ENCODE measurements around the gene DEFB124. TPM values are rescaled to one million over a fixed set of nuclear protein-coding genes. Genes with fewer than 3 reads are reported as not detected.
"Not testable (repeated sequence)": the region's sequence is repeated elsewhere in the genome, so short reads cannot be mapped to it uniquely, and the experiment has no call there.

The DEFB124 gene
- total and polyA plus RNA-seq, 5 donors from 2014 or later: not detected

- DNase-seq: peak in 1 of 3 donors; percentile 58
- Histone ChIP-seq H3K4me3 (ENCODE audit: low read depth, low read length) (peak overlapping the region; percentile 88), H3K27ac (ENCODE audit: insufficient read depth, low read length, poor library complexity, severe bottlenecking) (peak overlapping the region; percentile 36), H3K4me1 (ENCODE audit: control insufficient read depth, insufficient read depth, low read length, poor library complexity, severe bottlenecking) (peaks cover 41% of the 10 kb centered on the region), H3K36me3 (ENCODE audit: control insufficient read depth, insufficient read depth, low read length) (peaks cover 7% of the 10 kb centered on the region), H3K9me3 (ENCODE audit: control insufficient read depth in 2 of 2, low read length in 2 of 2) (no peaks in the 10 kb centered on the region), H3K27me3 (ENCODE audit: control insufficient read depth, insufficient read depth, low read length) (no peaks in the 10 kb centered on the region)
- Mint-ChIP-seq H3K4me1 (peaks cover under 1 to 25% (median 14%) of the 10 kb centered on the region in 4 donors), H3K27me3 (no peaks in the 10 kb centered on the region), H3K4me3 (no peak overlapping the region), H3K27ac (no peak overlapping the region), H3K9me3 (no peaks in the 10 kb centered on the region), H3K36me3 (peaks cover 5% of the 10 kb centered on the region)
- no peak for ATAC-seq (ENCODE audit: low read depth in 2 of 2)
Observed at GRCh38 chr20:31515775-31516107, 40.8 kb upstream of the DEFB124 start.

GRCh38 chr20:31515072-31515774 lies 40.3 kb upstream of the DEFB124 start:
- DNase-seq (no peak), ATAC-seq (ENCODE audit: low read depth in 2 of 2) (no peak)
- Histone ChIP-seq H3K4me1 (ENCODE audit: control insufficient read depth, insufficient read depth, low read length, poor library complexity, severe bottlenecking) (peaks cover 41% of the 10 kb centered on the region), H3K27ac (ENCODE audit: insufficient read depth, low read length, poor library complexity, severe bottlenecking) (peak overlapping the region; percentile 72), H3K27me3 (ENCODE audit: control insufficient read depth, insufficient read depth, low read length) (no peaks in the 10 kb centered on the region), H3K9me3 (ENCODE audit: control insufficient read depth in 2 of 2, low read length in 2 of 2) (no peaks in the 10 kb centered on the region), H3K36me3 (ENCODE audit: control insufficient read depth, insufficient read depth, low read length) (peaks cover 3% of the 10 kb centered on the region), H3K4me3 (ENCODE audit: low read depth, low read length) (peak overlapping the region; percentile 88)
- Mint-ChIP-seq H3K36me3 (peaks cover 5% of the 10 kb centered on the region), H3K4me1 (peaks cover 0 to 20% (median 11%) of the 10 kb centered on the region in 4 donors), H3K27ac (no peak overlapping the region), H3K4me3 (no peak overlapping the region), H3K9me3 (no peaks in the 10 kb centered on the region), H3K27me3 (no peaks in the 10 kb centered on the region)

GRCh38 chr20:31514154-31515071 lies 39.5 kb upstream of the DEFB124 start, which contains the start of gene HM13:
Gene HM13 (plus strand): TSS chr20:31514442. CDS start chr20:31514552, 110 bp downstream.
- peak; percentile 84 to 85 for ATAC-seq (ENCODE audit: low read depth in 2 of 2)
- Histone ChIP-seq H3K27me3 (ENCODE audit: control insufficient read depth, insufficient read depth, low read length) (no peaks in the 10 kb centered on the region), H3K4me3 (ENCODE audit: low read depth, low read length) (peak within 1 kb of the TSS; percentile 88), H3K27ac (ENCODE audit: insufficient read depth, low read length, poor library complexity, severe bottlenecking) (peak within 1 kb of the TSS; percentile 72), H3K4me1 (ENCODE audit: control insufficient read depth, insufficient read depth, low read length, poor library complexity, severe bottlenecking) (peaks cover 41% of the 10 kb centered on the region), H3K9me3 (ENCODE audit: control insufficient read depth in 2 of 2, low read length in 2 of 2) (no peaks in the 10 kb centered on the region), H3K36me3 (ENCODE audit: control insufficient read depth, insufficient read depth, low read length) (peaks cover under 1% of the 10 kb centered on the region)
- Mint-ChIP-seq H3K27me3 (no peaks in the 10 kb centered on the region), H3K36me3 (peaks cover 3% of the 10 kb centered on the region), H3K9me3 (no peaks in the 10 kb centered on the region), H3K4me1 (peaks cover 0 to 14% (median 8%) of the 10 kb centered on the region in 4 donors), H3K27ac (peak within 1 kb of the TSS in 2 of 3 donors; percentile 40 to 67), H3K4me3 (no peak within 1 kb of the TSS)
- DNase-seq: peak; percentile 86 to 95 (median 87)

GRCh38 chr20:31508517-31509244 lies 33.8 kb upstream of the DEFB124 start:
- peaks cover 0 to 3% (median 0%) of the 10 kb centered on the region in 7 donors for H3K9me3 Mint-ChIP-seq
- H3K9me3 ChIP-seq (ENCODE audit: control insufficient read depth in 2 of 2, low read length in 2 of 2): no peaks in the 10 kb centered on the region
- no peak overlapping the region for H3K4me3 Mint-ChIP-seq
- H3K27me3 ChIP-seq (ENCODE audit: control insufficient read depth, insufficient read depth, low read length): no peaks in the 10 kb centered on the region
- no peaks in the 10 kb centered on the region for H3K4me1 ChIP-seq (ENCODE audit: control insufficient read depth, insufficient read depth, low read length, poor library complexity, severe bottlenecking)
- no peaks in the 10 kb centered on the region for H3K36me3 ChIP-seq (ENCODE audit: control insufficient read depth, insufficient read depth, low read length)
- H3K27ac ChIP-seq (ENCODE audit: insufficient read depth, low read length, poor library complexity, severe bottlenecking): no peak overlapping the region
- no peak for ATAC-seq (ENCODE audit: low read depth in 2 of 2)
- no peak overlapping the region for H3K4me3 ChIP-seq (ENCODE audit: low read depth, low read length)
- peaks cover 14% of the 10 kb centered on the region for H3K27me3 Mint-ChIP-seq
- H3K4me1 Mint-ChIP-seq: peaks cover 0 to 3% (median under 1%) of the 10 kb centered on the region in 4 donors
- DNase-seq: no peak
- H3K36me3 Mint-ChIP-seq: no peaks in the 10 kb centered on the region
- no peak overlapping the region for H3K27ac Mint-ChIP-seq

GRCh38 chr20:31505903-31506302 lies 31.0 kb upstream of the DEFB124 start:
- Histone ChIP-seq H3K4me1 (ENCODE audit: control insufficient read depth, insufficient read depth, low read length, poor library complexity, severe bottlenecking) (no peaks in the 10 kb centered on the region), H3K4me3 (ENCODE audit: low read depth, low read length) (no peak overlapping the region), H3K27ac (ENCODE audit: insufficient read depth, low read length, poor library complexity, severe bottlenecking) (no peak overlapping the region), H3K9me3 (ENCODE audit: control insufficient read depth in 2 of 2, low read length in 2 of 2) (no peaks in the 10 kb centered on the region), H3K36me3 (ENCODE audit: control insufficient read depth, insufficient read depth, low read length) (no peaks in the 10 kb centered on the region), H3K27me3 (ENCODE audit: control insufficient read depth, insufficient read depth, low read length) (no peaks in the 10 kb centered on the region)
- Mint-ChIP-seq H3K9me3 (peaks cover 0 to 3% (median 0%) of the 10 kb centered on the region in 7 donors), H3K27ac (no peak overlapping the region), H3K27me3 (peaks cover 14% of the 10 kb centered on the region), H3K36me3 (no peaks in the 10 kb centered on the region), H3K4me1 (peaks cover 0 to 10% (median 2%) of the 10 kb centered on the region in 4 donors), H3K4me3 (no peak overlapping the region)
- no peak for DNase-seq
- no peak for ATAC-seq (ENCODE audit: low read depth in 2 of 2)

GRCh38 chr20:31502884-31503673 lies 28.2 kb upstream of the DEFB124 start:
- Mint-ChIP-seq H3K27ac (peak overlapping the region in 1 of 3 donors; percentile 60), H3K27me3 (peaks cover 18% of the 10 kb centered on the region), H3K4me1 (peaks cover 0 to 10% (median 4%) of the 10 kb centered on the region in 4 donors)
- H3K9me3 ChIP-seq (ENCODE audit: control insufficient read depth in 2 of 2, low read length in 2 of 2); H3K4me3 Mint-ChIP-seq; H3K4me1 ChIP-seq (ENCODE audit: control insufficient read depth, insufficient read depth, low read length, poor library complexity, severe bottlenecking); H3K27ac ChIP-seq (ENCODE audit: insufficient read depth, low read length, poor library complexity, severe bottlenecking); H3K36me3 ChIP-seq (ENCODE audit: control insufficient read depth, insufficient read depth, low read length); H3K4me3 ChIP-seq (ENCODE audit: low read depth, low read length); H3K27me3 ChIP-seq (ENCODE audit: control insufficient read depth, insufficient read depth, low read length); H3K9me3 Mint-ChIP-seq; H3K36me3 Mint-ChIP-seq: not testable (repeated sequence)
- ATAC-seq (ENCODE audit: low read depth in 2 of 2): peak; percentile 83
- DNase-seq: peak; percentile 63 to 65 (median 65)

- no peaks in the 10 kb centered on the region for H3K27me3 ChIP-seq (ENCODE audit: control insufficient read depth, insufficient read depth, low read length)
Observed at GRCh38 chr20:31500527-31500926, 25.6 kb upstream of the DEFB124 start.

More at GRCh38 chr20:31500527-31500926, 25.6 kb upstream of the DEFB124 start:
- Histone ChIP-seq H3K9me3 (ENCODE audit: control insufficient read depth in 2 of 2, low read length in 2 of 2) (no peaks in the 10 kb centered on the region), H3K36me3 (ENCODE audit: control insufficient read depth, insufficient read depth, low read length) (no peaks in the 10 kb centered on the region), H3K4me1 (ENCODE audit: control insufficient read depth, insufficient read depth, low read length, poor library complexity, severe bottlenecking) (no peaks in the 10 kb centered on the region), H3K4me3 (ENCODE audit: low read depth, low read length) (no peak overlapping the region), H3K27ac (ENCODE audit: insufficient read depth, low read length, poor library complexity, severe bottlenecking) (no peak overlapping the region)
- no peak overlapping the region for H3K27ac Mint-ChIP-seq
- H3K36me3 Mint-ChIP-seq: no peaks in the 10 kb centered on the region
- DNase-seq (no peak), ATAC-seq (ENCODE audit: low read depth in 2 of 2) (no peak)
- H3K9me3 Mint-ChIP-seq: peaks cover 0 to 2% (median 0%) of the 10 kb centered on the region in 7 donors
- H3K4me3 Mint-ChIP-seq: no peak overlapping the region
- H3K27me3 Mint-ChIP-seq: peaks cover 18% of the 10 kb centered on the region
- H3K4me1 Mint-ChIP-seq: peaks cover 0 to 10% (median 4%) of the 10 kb centered on the region in 4 donors

Data from CD4-positive, CD25-positive, alpha-beta regulatory T cell (primary cell).